Body of pancreas (tissue), 4 donors: Measurements from ENCODE around the gene CREG2.

Source experiments
- POLR2A ChIP-seq, 3 donors: fragments of 450-650 bp; IDR thresholded peaks; one replicate each; pipeline ENCODE4 v1.6.1; 2016; ENCODE audit warnings: antibody characterized with exemption in 3 of 3, mild to moderate bottlenecking in 2 of 3
- TF ChIP-seq, protein P1 (sequence below), 7 experiments: fragments of 450-650 bp in 4 of 7; fragments of 200-600 bp in 3 of 7; sonication (generic) in 3 of 7; IDR thresholded peaks; one replicate each; pipeline ENCODE4 v1.5.1; 2016 to 2019; ENCODE audit warnings: antibody characterized with exemption in 7 of 7

DNA sequence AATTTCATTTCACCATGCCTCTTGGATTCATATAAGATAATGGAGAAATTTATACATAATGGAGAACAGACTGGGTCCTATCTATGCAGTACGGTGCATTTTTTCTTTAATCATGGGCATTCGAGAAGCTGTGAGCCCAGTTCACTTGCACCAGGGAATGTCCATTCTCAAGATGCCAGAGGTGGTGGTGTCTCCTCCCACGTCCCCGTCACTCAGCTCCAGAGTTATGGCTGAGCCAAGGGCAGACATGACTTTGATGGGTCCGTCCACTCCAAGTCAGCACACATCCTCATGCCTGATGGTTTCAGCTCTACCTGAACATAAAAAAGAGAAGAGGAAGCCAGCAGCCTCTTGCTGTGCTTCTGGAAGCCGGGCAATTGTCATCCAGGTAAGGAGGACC, 42.1 kb upstream of the CREG2 start:
- TF ChIP-seq, protein P1, sequence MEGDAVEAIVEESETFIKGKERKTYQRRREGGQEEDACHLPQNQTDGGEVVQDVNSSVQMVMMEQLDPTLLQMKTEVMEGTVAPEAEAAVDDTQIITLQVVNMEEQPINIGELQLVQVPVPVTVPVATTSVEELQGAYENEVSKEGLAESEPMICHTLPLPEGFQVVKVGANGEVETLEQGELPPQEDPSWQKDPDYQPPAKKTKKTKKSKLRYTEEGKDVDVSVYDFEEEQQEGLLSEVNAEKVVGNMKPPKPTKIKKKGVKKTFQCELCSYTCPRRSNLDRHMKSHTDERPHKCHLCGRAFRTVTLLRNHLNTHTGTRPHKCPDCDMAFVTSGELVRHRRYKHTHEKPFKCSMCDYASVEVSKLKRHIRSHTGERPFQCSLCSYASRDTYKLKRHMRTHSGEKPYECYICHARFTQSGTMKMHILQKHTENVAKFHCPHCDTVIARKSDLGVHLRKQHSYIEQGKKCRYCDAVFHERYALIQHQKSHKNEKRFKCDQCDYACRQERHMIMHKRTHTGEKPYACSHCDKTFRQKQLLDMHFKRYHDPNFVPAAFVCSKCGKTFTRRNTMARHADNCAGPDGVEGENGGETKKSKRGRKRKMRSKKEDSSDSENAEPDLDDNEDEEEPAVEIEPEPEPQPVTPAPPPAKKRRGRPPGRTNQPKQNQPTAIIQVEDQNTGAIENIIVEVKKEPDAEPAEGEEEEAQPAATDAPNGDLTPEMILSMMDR (IDR thresholded peaks at IDR 0.05), result no peak
- TF ChIP-seq POLR2A (IDR thresholded peaks at IDR 0.05), result no peak
